GM10266 (cell line): Measurements from ENCODE around the gene BAK1.
A peak's percentile ranks its signal among the peaks of the same experiment; 100 is the strongest.

Experiments
- DNase-seq: peaks from one replicate; pipeline ENCODE4 v3.0.0; 2012; ENCODE audit errors: extremely low spot score
- TF ChIP-seq, protein P1 (sequence below): IDR thresholded peaks from 2 replicates; pipeline ENCODE4 v1.5.1; 2012; ENCODE audit warnings: mild to moderate bottlenecking, low read depth; ENCODE audit not compliant: control insufficient read depth, insufficient read depth; ENCODE audit errors: missing control alignments

The BAK1 gene

DNA sequence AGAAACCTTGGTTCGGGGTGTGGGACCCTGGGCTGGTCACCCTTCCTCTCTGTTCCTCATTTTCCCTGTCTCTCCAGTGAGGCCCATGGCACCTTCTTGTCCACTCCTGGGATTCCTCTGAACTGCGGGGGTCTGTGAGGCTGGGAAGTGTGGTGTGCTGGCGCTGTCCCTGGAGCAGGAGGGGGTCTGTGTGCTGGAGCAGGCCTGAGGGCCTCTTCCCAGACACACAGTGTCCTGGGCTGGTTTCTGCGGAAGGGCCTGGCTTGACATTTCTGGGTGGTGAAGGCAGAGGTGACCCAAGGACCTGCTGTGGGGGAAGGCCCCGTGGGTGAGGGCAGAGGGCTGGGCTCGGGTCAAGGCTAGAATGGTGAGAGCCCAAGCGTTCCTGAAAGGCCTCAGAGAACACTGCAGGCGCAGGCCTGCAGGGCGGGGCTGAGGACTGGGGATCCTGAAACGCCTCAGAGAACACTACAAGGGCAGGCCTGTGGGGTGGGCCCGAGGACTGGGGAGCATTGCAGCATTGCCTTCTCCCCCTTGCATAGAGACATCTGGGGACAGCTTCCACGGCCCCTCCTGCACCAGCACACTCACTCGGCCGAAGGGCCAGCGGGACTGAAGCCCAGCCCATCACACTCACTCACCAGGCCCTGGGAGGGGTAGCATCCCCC is 10.6 kb upstream of the BAK1 start:
- DNase-seq: no peak

DNA sequence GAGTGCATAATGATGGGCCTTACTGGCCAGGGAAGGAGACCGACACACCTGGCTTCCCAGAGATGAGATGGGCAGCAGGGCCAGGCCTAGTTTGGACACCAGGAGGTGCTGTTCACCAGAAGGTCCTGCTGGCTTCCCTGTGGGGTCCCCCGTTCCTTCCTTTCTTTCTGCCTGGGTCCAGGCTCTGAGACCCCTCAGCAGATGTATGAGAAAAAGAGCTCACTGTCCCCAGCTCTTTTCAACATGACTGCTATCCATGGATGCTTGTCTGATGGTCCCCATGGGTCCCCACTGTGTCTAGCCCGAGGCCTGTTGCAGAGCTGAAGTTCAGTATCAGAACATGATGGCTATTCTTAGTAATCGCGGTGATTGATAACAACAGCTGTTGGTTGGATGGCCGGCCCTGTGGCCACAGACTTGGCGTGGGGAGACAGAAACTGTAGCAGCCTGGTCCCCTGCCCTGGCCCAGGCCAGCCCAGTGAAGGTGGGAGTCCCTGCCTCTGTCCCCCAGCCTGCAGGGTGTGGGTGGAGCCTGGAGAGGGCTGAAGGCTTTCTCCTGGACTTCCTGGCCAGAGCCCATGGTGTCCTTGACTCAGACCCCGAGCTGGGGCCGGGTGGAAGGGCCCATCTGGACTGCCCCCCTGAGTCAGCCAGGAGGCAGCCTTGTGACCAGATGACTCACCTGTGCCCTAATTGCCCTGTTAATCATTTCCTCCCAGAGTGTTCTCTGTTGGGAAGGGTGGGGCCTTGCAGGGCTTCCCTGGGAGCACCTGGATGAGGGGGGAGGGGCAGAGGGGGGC is 9.9 kb upstream of the BAK1 start:
- DNase-seq: peak; percentile 72
- TF ChIP-seq, protein P1, sequence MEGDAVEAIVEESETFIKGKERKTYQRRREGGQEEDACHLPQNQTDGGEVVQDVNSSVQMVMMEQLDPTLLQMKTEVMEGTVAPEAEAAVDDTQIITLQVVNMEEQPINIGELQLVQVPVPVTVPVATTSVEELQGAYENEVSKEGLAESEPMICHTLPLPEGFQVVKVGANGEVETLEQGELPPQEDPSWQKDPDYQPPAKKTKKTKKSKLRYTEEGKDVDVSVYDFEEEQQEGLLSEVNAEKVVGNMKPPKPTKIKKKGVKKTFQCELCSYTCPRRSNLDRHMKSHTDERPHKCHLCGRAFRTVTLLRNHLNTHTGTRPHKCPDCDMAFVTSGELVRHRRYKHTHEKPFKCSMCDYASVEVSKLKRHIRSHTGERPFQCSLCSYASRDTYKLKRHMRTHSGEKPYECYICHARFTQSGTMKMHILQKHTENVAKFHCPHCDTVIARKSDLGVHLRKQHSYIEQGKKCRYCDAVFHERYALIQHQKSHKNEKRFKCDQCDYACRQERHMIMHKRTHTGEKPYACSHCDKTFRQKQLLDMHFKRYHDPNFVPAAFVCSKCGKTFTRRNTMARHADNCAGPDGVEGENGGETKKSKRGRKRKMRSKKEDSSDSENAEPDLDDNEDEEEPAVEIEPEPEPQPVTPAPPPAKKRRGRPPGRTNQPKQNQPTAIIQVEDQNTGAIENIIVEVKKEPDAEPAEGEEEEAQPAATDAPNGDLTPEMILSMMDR: peak; percentile 83

More for the DNA sequence above, 10.6 kb upstream of the BAK1 start:
- TF ChIP-seq, protein P1: no peak

DNA sequence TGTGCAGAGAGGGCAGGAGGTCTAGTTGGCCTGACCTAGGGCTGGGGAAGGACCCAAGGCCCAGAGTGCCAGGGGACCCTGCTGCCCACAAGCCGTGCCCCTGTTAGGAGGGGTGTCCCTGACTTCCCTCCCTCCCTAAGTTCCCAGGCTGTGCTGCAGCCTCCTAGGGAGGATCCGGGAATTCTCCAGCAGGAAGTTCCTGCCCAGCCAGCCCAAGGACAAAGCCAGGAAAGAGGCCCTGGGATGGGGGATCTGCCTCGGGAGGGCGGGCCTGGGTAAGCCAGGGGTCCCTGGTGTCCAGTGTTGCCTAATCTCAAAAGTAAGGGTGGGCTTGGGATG is 9.3 kb upstream of the BAK1 start:
- DNase-seq: no peak
- TF ChIP-seq, protein P1: no peak

DNA sequence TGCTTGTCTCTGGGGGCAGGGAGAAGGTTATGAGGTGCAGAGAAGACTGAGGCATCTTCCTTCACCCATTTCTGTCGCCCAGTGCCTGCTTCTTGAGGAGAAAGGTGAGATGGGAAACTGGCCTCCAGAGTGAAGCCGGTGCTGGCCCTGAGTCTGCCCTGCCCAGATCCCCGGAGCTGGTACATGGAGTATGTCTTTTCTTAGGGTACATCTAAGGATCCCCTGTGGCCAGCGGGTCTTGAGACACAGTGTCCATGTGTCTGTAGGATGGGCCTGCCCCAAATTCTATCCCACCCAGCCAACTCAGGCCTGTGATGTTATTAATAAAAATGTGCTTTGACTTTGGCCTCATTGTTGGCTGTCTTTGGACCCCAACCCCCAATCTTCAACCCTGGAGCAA is 8.8 kb upstream of the BAK1 start:
- DNase-seq: no peak
- TF ChIP-seq, protein P1: no peak

DNA sequence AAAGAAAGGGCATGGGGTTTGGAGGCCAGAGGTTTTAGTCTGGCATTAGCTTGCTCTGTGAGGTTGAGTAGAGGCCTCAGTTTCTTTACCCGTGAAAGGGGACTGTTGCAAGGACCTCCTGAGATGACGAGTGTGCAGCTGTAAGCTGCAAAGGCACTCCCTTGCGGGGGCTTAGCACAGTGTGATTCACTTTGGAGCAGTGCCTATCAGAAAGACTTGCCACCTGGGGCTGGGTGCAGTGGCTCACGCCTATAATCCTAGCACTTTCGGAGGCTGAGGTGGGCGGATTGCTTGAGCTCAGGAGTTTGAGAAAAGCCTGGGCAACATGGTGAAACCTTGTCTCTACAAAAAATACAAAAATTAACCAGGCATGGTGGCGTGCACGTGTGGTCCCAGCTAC is 7.5 kb upstream of the BAK1 start:
- DNase-seq: no peak
- TF ChIP-seq, protein P1: no peak

DNA sequence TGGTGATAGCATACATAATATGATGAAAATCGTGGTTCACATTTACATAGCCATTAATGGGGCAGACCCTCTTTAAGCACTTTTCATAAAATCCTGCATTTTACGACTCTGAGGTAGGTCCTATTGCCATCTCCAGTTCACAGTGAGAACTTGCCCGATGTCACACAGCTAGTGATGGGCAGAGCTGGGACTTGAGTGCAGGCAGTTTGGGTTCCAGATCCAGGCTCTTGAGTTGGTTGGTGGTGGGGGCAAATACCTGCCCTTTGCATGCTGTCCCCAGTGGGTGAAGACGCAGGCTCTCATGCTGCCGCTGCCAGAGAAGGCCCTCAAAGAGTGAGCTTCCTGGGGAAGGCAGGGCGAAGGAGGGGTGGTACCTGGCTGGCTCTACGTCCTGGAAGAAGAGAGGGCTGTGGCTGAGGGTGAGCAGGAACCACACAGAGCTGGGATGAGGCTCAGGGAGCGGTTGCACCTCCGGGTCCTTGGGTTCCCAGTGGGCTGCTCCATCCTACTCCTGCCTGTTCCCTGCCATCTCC is 6.1 kb upstream of the BAK1 start:
- TF ChIP-seq, protein P1: no peak

More for the DNA sequence above, 6.1 kb upstream of the BAK1 start:
- no peak for DNase-seq
